Karpas-422 (cell line): Measurements from ENCODE around the gene SKAP1. TPM values are rescaled to one million over a fixed set of nuclear protein-coding genes. Genes with fewer than 3 reads are reported as not detected.

Experiments used
- DNase-seq: peaks from one replicate; pipeline ENCODE4 v3.0.0-alpha.2; 2015
- H2AFZ ChIP-seq: fragments of 200-600 bp; sonication (generic); 2 replicates; pipeline ENCODE4 v1.6.1; 2014; ENCODE audit warnings: antibody characterized with exemption, low read length, mixed read lengths
- H3K27ac ChIP-seq: fragments of 200-600 bp; sonication (generic); 2 replicates; pipeline ENCODE4 v1.5.1; 2014; ENCODE audit warnings: mild to moderate bottlenecking, low read length, moderate library complexity
- H3K27me3 ChIP-seq: fragments of 200-600 bp; sonication (generic); 2 replicates; pipeline ENCODE4 v1.6.1; 2014; ENCODE audit warnings: low read length, mixed read lengths
- H3K36me3 ChIP-seq: fragments of 200-600 bp; sonication (generic); 2 replicates; pipeline ENCODE4 v1.6.1; 2014; ENCODE audit warnings: low read length, mixed read lengths; ENCODE audit not compliant: insufficient read depth
- H3K4me1 ChIP-seq: fragments of 200-600 bp; sonication (generic); 2 replicates; pipeline ENCODE4 v1.6.1; 2014; ENCODE audit warnings: mild to moderate bottlenecking, low read length, mixed read lengths
- H3K4me2 ChIP-seq: fragments of 200-600 bp; sonication (generic); 2 replicates; pipeline ENCODE4 v1.6.1; 2014; ENCODE audit warnings: low read length, low read depth, mild to moderate bottlenecking; ENCODE audit not compliant: poor library complexity, severe bottlenecking
- H3K4me3 ChIP-seq: fragments of 200-600 bp; sonication (generic); 2 replicates; pipeline ENCODE4 v1.5.1; 2014; ENCODE audit warnings: mild to moderate bottlenecking, antibody characterized with exemption, low read length, mixed read lengths
- H3K79me2 ChIP-seq: fragments of 200-600 bp; sonication (generic); 2 replicates; pipeline ENCODE4 v1.6.1; 2014; ENCODE audit warnings: mild to moderate bottlenecking, low read length, mixed read lengths
- H3K9ac ChIP-seq: fragments of 200-600 bp; sonication (generic); 2 replicates; pipeline ENCODE4 v1.6.0; 2014; ENCODE audit warnings: low read length
- H3K9me2 ChIP-seq: fragments of 200-600 bp; sonication (generic), shearing (Covaris generic); replicated peaks from 2 replicates; pipeline ENCODE4 v1.6.0; 2014; ENCODE audit warnings: mild to moderate bottlenecking, low read length, moderate library complexity; ENCODE audit not compliant: insufficient read depth
- H3K9me3 ChIP-seq: fragments of 300-700, 200-600 bp; sonication (generic); 2 replicates; pipeline ENCODE4 v1.6.1; 2014; ENCODE audit warnings: low read length, mixed read lengths
- H4K20me1 ChIP-seq: fragments of 200-600 bp; sonication (generic); 2 replicates; pipeline ENCODE4 v1.6.1; 2014; ENCODE audit warnings: mild to moderate bottlenecking, antibody characterized with exemption, low read length, low read depth; ENCODE audit not compliant: insufficient read depth
- total RNA-seq: library from RNA; depleted of rRNA; stranded (reverse); fragments of >200 nt; shearing (Covaris generic); gene quantifications from 2 replicates; pipeline ENCODE4 v1.2.3, GENCODE V29; 2014; ENCODE audit warnings: low replicate concordance

SKAP1 gene
- total RNA-seq, 1 experiment from 2014 or later = 1.2 TPM

DNA sequence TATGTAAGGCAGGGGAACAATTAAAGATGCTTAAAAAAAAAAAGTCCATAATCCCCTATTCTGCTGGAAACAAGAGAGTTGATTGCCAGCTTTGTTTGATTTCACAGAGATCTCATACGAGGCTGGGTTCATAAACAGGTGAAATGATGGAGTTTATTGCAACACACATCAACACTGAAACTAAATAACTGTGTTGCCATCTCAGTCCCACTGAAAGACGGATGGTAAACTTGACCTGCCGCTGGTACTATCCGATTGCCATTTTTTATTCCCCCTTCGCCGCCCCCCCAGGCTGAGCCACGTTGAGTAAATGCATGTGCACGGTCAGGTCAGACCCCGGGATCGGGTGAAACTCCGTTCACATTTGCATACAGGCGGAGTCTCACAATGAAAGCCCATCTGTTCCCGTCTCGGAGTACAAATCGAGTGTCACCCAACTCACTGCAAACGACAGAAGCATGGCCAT, 119.2 kb downstream of the SKAP1 start:
- Histone ChIP-seq H3K9me3 (no peaks in the 10 kb centered on the region), H3K79me2 (no peaks in the 10 kb centered on the region), H4K20me1 (no peaks in the 10 kb centered on the region), H3K4me1 (no peaks in the 10 kb centered on the region), H3K9me2 (no peaks in the 10 kb centered on the region), H3K36me3 (no peaks in the 10 kb centered on the region), H3K27ac (no peak overlapping the region), H3K9ac (no peak overlapping the region), H2AFZ (no peak overlapping the region), H3K4me2 (no peak overlapping the region), H3K27me3 (no peaks in the 10 kb centered on the region), H3K4me3 (no peak overlapping the region)
- no peak for DNase-seq

DNA sequence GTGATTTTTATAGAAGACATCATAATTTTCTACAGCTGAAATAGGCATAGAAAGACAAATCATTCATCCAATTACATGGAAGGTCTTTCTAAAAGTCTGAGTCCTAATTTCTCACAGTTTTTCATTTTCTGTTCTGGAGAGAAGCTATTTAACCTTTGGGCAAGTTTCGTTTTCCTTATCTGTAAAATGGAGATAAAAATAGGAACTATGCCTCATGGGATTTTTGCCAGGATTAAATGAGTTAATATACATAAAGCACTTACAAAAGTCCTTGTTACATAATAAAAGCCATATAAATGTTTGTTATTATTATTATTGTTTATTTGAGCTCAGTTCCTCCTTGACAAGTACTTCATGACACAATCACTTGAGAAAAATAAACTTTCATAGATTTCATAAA, 121.4 kb downstream of the SKAP1 start:
- Histone ChIP-seq H3K36me3 (no peaks in the 10 kb centered on the region), H3K27ac (no peak overlapping the region), H3K9me3 (no peaks in the 10 kb centered on the region), H3K4me3 (no peak overlapping the region), H3K27me3 (no peaks in the 10 kb centered on the region), H3K4me1 (no peaks in the 10 kb centered on the region), H3K9me2 (no peaks in the 10 kb centered on the region), H3K4me2 (no peak overlapping the region), H3K9ac (no peak overlapping the region), H2AFZ (no peak overlapping the region), H3K79me2 (no peaks in the 10 kb centered on the region), H4K20me1 (no peaks in the 10 kb centered on the region)
- DNase-seq = no peak

DNA sequence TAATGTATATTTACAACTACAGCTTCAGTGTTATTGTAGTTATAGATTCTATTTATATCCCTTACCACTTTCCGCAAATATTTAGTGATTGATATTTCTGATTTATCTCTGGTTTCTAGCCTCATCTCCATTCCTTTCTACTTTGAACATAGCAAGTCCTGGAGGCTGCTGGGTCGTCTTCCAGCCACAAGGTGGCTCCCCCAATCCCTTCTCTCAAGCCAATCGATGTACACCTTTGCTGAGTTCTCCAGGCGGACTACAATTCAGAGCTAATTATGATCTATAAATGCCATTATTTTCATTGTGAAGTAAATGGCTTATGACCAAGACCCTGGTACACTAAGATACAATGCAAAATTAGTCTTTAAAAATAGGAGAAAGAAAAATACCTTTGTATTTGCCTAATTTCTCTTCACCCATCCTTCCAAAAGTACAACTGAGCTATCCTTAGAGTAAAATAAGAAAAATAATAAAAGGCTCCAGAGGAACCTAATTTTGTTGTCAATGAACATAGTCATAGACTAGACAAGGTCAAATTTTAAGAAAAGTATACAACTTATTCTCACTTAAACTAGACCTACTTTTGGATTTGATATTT, 122.1 kb downstream of the SKAP1 start:
- H3K4me1 ChIP-seq = no peaks in the 10 kb centered on the region
- no peak overlapping the region for H3K27ac ChIP-seq
- no peaks in the 10 kb centered on the region for H3K36me3 ChIP-seq
- H3K9ac ChIP-seq = no peak overlapping the region
- H3K79me2 ChIP-seq = no peaks in the 10 kb centered on the region
- no peaks in the 10 kb centered on the region for H3K9me2 ChIP-seq
- H3K9me3 ChIP-seq = no peaks in the 10 kb centered on the region
- no peaks in the 10 kb centered on the region for H3K27me3 ChIP-seq
- no peak overlapping the region for H3K4me2 ChIP-seq
- H2AFZ ChIP-seq = no peak overlapping the region
- H3K4me3 ChIP-seq = no peak overlapping the region
- H4K20me1 ChIP-seq = no peaks in the 10 kb centered on the region
- DNase-seq = peak; percentile 79

DNA sequence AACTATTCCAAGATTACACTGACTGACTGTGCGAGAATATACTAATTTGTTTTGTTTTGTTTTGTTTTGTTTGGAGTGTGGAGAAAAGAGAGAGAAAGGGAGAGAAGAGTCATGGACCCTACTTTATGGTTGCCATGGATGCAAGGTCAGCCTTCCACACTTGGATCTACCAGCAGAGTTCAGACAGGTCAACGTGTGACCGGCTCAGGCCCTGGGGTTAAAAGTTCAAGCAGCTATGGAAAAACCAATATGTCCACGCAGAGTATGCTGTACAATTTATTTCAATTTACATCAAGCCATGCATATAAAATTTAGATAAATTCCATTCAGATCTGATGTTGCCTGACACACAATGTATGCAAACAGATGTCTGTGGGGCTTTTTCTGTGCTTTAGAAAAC, 122.8 kb downstream of the SKAP1 start:
- no peak overlapping the region for H3K4me2 ChIP-seq
- H3K27me3 ChIP-seq = no peaks in the 10 kb centered on the region
- H3K9ac ChIP-seq = no peak overlapping the region
- H3K36me3 ChIP-seq = no peaks in the 10 kb centered on the region
- no peaks in the 10 kb centered on the region for H3K4me1 ChIP-seq
- no peak for DNase-seq
- no peaks in the 10 kb centered on the region for H3K9me2 ChIP-seq
- H3K9me3 ChIP-seq = no peaks in the 10 kb centered on the region
- H2AFZ ChIP-seq = no peak overlapping the region
- no peaks in the 10 kb centered on the region for H3K79me2 ChIP-seq
- H3K4me3 ChIP-seq = no peak overlapping the region
- no peak overlapping the region for H3K27ac ChIP-seq
- H4K20me1 ChIP-seq = no peaks in the 10 kb centered on the region

DNA sequence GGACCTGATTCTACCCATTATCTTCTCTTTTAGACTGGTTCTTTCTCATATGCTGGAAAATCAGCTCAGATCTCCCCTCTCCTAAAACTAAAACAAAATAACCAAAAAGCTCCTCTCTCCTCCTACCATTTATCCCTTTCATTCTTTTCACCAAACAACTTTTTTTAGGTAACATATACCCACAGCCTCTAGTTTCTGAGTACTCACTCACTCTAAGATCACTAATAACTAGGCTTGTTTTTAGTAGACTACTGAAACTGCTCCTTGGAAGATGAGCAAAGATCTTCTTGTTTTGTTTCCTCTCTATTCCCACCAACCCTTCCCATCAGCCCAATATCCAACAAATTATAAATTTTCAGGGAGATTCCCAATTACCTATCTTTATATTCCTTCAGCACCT, 129.0 kb downstream of the SKAP1 start:
- Histone ChIP-seq H3K4me3 (no peak overlapping the region), H3K79me2 (no peaks in the 10 kb centered on the region), H3K27ac (no peak overlapping the region), H3K9me2 (no peaks in the 10 kb centered on the region), H2AFZ (no peak overlapping the region), H3K27me3 (no peaks in the 10 kb centered on the region), H3K9me3 (no peaks in the 10 kb centered on the region), H3K4me1 (no peaks in the 10 kb centered on the region), H3K4me2 (no peak overlapping the region), H3K9ac (no peak overlapping the region), H3K36me3 (no peaks in the 10 kb centered on the region), H4K20me1 (no peaks in the 10 kb centered on the region)
- no peak for DNase-seq

DNA sequence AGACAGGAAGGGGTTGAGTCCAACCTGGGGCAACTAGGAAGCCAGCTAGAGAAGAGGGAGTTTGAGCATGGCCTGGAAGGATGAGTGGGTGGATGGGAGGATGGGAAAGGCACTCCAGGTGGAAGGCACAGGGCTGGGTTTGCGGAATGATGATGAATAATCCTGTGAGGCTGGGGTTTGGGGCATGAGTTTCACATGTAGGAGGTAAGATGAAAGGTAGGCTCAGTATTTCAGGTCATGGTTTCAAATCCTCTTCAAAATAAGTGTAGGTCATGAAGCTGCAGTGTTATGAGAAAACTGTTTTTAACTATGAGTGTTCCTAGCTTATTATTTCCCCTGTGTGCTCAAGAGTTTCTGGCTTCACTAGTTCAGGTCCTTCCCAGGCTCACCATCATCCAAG, 130.3 kb downstream of the SKAP1 start:
- H3K9me2 ChIP-seq = no peaks in the 10 kb centered on the region
- no peak overlapping the region for H3K4me2 ChIP-seq
- H3K36me3 ChIP-seq = no peaks in the 10 kb centered on the region
- H2AFZ ChIP-seq = no peak overlapping the region
- H4K20me1 ChIP-seq = no peaks in the 10 kb centered on the region
- no peak overlapping the region for H3K9ac ChIP-seq
- H3K9me3 ChIP-seq = no peaks in the 10 kb centered on the region
- H3K4me1 ChIP-seq = peaks cover 11% of the 10 kb centered on the region
- no peak overlapping the region for H3K4me3 ChIP-seq
- H3K27ac ChIP-seq = no peak overlapping the region
- no peaks in the 10 kb centered on the region for H3K79me2 ChIP-seq
- no peaks in the 10 kb centered on the region for H3K27me3 ChIP-seq
- no peak for DNase-seq

DNA sequence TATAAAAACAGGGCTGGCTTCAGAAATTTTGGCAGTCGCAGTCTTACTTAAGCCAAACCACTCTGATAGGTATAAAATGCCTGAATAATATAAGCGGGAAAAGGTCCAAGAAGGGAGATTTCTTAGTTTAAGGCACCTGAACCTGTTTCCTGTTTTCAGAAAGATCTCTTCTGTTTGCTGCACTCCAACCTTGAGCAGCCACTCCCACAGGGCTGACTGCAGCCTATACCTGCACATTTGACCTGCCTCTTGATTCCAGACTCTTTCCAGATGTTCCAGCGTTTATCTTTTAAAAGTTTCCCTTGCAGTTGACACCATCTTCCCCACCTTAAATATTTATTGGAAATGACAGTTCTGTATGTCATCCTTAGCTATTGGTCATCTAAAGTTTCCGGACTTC, 132.2 kb downstream of the SKAP1 start:
- H3K9ac ChIP-seq = no peak overlapping the region
- H2AFZ ChIP-seq = no peak overlapping the region
- H3K9me3 ChIP-seq = no peaks in the 10 kb centered on the region
- H3K36me3 ChIP-seq = no peaks in the 10 kb centered on the region
- no peak for DNase-seq
- no peaks in the 10 kb centered on the region for H3K79me2 ChIP-seq
- peaks cover 11% of the 10 kb centered on the region for H3K4me1 ChIP-seq
- H3K4me2 ChIP-seq = no peak overlapping the region
- no peaks in the 10 kb centered on the region for H3K9me2 ChIP-seq
- no peak overlapping the region for H3K27ac ChIP-seq
- H3K27me3 ChIP-seq = no peaks in the 10 kb centered on the region
- no peaks in the 10 kb centered on the region for H4K20me1 ChIP-seq
- no peak overlapping the region for H3K4me3 ChIP-seq

DNA sequence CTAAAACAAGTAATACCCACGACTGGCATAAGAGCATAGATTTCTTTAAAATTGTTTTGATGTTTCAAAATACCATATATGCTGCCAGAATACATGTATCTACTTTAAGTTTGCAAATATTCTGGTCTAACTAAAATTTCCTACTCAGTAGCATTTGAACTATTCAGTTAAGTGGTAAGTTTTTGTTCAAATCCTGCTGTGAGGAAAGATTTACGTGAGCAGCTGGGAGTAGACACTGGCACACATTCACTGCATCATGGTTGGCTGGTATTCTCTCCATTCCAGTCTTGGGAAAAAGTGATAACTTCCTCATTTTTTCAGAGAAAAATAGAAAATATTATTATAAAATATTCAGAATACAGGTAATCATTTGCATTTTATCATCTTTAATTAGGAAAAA, 133.6 kb downstream of the SKAP1 start:
- Histone ChIP-seq H3K4me3 (no peak overlapping the region), H3K9ac (no peak overlapping the region), H3K27ac (no peak overlapping the region), H3K4me1 (peaks cover 11% of the 10 kb centered on the region), H4K20me1 (no peaks in the 10 kb centered on the region), H3K9me3 (no peaks in the 10 kb centered on the region), H2AFZ (no peak overlapping the region), H3K27me3 (no peaks in the 10 kb centered on the region), H3K36me3 (no peaks in the 10 kb centered on the region), H3K79me2 (no peaks in the 10 kb centered on the region), H3K4me2 (no peak overlapping the region), H3K9me2 (no peaks in the 10 kb centered on the region)
- DNase-seq = no peak
